OCI-LY3 (cell line): ENCODE measurements around the gene YWHAE.

ENCODE experiments used
- EZH2phosphoT487 ChIP-seq: fragments of 200-600 bp; shearing (Covaris generic); IDR thresholded peaks from 2 replicates; pipeline ENCODE4 v1.6.1; 2018; ENCODE audit warnings: antibody characterized with exemption, mixed run types, low read depth
- TF ChIP-seq, protein P1 (sequence below): fragments of 200-600, 300-600 bp; sonication (generic); IDR thresholded peaks from 2 replicates; pipeline ENCODE4 v1.5.1; 2014; ENCODE audit warnings: antibody characterized with exemption, low read length, low read depth

DNA sequence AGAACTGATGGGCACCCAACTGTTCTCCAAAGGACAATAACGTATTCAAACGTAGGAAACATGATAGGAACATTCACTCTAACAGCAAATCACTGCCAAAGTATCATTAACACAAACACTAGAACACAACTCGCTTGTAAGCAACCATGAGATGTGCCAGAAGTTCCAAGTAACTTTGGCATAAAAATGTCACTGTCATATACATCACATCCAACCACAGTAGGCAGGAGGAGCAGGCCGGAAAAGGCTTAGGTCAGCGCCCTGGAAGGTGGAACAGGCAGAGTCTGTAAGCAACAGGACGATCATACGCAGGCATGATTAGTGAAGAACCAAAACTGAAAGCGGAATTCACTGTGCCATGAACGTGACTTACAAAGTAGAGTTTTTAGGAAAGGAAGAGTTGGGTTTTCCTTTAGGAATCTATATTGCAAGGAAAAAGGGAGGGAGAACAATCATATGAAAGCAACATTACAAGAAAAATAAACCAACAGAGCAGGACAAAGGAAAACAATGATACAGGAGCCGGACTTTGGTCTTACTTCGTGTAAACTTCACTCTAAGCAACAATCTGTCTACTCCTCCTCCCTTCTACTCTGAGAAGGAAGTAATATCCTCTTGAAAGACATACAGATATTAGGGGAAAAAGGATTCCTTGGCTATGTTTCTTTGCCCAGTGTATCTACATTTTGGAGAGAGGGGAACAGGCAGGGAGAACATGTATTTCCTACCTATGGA, 52.3 kb downstream of the YWHAE start:
- TF ChIP-seq, protein P1, sequence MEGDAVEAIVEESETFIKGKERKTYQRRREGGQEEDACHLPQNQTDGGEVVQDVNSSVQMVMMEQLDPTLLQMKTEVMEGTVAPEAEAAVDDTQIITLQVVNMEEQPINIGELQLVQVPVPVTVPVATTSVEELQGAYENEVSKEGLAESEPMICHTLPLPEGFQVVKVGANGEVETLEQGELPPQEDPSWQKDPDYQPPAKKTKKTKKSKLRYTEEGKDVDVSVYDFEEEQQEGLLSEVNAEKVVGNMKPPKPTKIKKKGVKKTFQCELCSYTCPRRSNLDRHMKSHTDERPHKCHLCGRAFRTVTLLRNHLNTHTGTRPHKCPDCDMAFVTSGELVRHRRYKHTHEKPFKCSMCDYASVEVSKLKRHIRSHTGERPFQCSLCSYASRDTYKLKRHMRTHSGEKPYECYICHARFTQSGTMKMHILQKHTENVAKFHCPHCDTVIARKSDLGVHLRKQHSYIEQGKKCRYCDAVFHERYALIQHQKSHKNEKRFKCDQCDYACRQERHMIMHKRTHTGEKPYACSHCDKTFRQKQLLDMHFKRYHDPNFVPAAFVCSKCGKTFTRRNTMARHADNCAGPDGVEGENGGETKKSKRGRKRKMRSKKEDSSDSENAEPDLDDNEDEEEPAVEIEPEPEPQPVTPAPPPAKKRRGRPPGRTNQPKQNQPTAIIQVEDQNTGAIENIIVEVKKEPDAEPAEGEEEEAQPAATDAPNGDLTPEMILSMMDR: no peak
- TF ChIP-seq EZH2phosphoT487: no peak
